Type B pancreatic cell (in vitro differentiated cells): ENCODE results near the gene TOP3A. TPM values are rescaled to one million over a fixed set of nuclear protein-coding genes. Genes with fewer than 3 reads are reported as not detected.

Source experiments
- DNase-seq: peaks from one replicate; pipeline ENCODE4 v3.0.0; 2021; ENCODE audit warnings: mixed read lengths; ENCODE audit not compliant: unreplicated experiment; ENCODE audit errors: extremely low spot score
- H3K27ac Mint-ChIP-seq: 2 replicates; pipeline ENCODE4 v1.8.0; 2021; ENCODE audit warnings: mild to moderate bottlenecking, mixed read lengths
- H3K27me3 Mint-ChIP-seq: 2 replicates; pipeline ENCODE4 v1.8.0; 2021; ENCODE audit warnings: mixed read lengths
- H3K36me3 Mint-ChIP-seq: 2 replicates; pipeline ENCODE4 v1.8.0; 2021; ENCODE audit warnings: mixed read lengths
- H3K4me1 Mint-ChIP-seq: one replicate; pipeline ENCODE4 v1.8.0; 2021; ENCODE audit warnings: mixed read lengths; ENCODE audit not compliant: unreplicated experiment
- H3K4me3 Mint-ChIP-seq: 2 replicates; pipeline ENCODE4 v1.8.0; 2021; ENCODE audit warnings: mild to moderate bottlenecking, mixed read lengths
- H3K9me3 Mint-ChIP-seq: 2 replicates; pipeline ENCODE4 v1.8.0; 2021; ENCODE audit warnings: mixed read lengths
- microRNA-seq: library from miRNA; unstranded; fragments of <30 nt; microRNA quantifications from one replicate; pipeline ENCODE4, GENCODE V29; 2020
- total RNA-seq: library from RNA; stranded (reverse); gene quantifications from 2 replicates; pipeline ENCODE4 v1.2.1, GENCODE V29; 2021; ENCODE audit warnings: low replicate concordance
- TF ChIP-seq, protein P1 (sequence below): fragments of 200-600 bp; sonication (generic); conservative IDR thresholded peaks from 2 replicates; pipeline ENCODE4 v1.5.0; 2021; ENCODE audit warnings: antibody characterized with exemption, mild to moderate bottlenecking

The TOP3A gene
- total RNA-seq, 1 donor from 2014 or later = 70.2 TPM

DNA sequence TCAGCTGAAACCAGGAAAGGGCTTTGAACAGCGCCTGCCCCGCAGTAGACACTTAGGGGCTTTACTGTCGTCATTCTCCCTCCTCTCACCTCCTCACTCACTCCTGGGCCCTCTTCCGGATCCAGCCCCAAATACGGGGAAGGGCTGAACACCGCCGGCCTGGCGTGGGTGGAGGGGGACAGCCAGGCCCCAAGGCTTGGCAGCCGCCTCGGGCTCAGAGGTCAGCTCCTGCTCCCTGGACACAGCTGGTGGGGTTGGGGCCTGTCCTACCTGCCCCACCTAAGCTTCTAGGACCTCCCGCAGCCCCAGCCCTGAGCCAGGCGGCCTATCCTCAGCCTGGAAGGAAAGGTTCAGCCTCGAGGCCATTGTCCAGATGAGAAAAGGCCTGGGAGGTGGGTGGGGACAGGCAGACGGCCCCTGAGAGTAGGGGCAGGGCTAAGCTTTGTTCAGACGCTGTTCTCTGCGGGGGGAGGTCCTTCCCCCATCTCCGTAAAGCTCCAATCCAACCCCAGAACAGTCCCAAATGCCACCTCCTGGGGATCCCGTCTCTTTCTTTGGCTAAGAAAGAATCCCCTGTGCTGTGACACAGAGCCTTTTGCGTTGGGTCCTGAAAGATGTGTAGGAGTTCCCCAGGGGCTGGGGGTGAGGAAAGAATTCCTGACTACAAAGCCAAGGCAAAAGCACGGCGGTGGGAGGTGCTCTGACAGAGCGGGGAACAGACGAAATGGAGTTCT, 90.2 kb downstream of the TOP3A start:
- peak overlapping the region; percentile 92 for H3K4me3 Mint-ChIP-seq
- peaks cover 31% of the 10 kb centered on the region for H3K4me1 Mint-ChIP-seq
- DNase-seq = no peak
- H3K9me3 Mint-ChIP-seq = no peaks in the 10 kb centered on the region
- no peaks in the 10 kb centered on the region for H3K27me3 Mint-ChIP-seq
- TF ChIP-seq, protein P1, sequence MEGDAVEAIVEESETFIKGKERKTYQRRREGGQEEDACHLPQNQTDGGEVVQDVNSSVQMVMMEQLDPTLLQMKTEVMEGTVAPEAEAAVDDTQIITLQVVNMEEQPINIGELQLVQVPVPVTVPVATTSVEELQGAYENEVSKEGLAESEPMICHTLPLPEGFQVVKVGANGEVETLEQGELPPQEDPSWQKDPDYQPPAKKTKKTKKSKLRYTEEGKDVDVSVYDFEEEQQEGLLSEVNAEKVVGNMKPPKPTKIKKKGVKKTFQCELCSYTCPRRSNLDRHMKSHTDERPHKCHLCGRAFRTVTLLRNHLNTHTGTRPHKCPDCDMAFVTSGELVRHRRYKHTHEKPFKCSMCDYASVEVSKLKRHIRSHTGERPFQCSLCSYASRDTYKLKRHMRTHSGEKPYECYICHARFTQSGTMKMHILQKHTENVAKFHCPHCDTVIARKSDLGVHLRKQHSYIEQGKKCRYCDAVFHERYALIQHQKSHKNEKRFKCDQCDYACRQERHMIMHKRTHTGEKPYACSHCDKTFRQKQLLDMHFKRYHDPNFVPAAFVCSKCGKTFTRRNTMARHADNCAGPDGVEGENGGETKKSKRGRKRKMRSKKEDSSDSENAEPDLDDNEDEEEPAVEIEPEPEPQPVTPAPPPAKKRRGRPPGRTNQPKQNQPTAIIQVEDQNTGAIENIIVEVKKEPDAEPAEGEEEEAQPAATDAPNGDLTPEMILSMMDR = no peak
- no peaks in the 10 kb centered on the region for H3K36me3 Mint-ChIP-seq
- H3K27ac Mint-ChIP-seq = peak overlapping the region; percentile 88

DNA sequence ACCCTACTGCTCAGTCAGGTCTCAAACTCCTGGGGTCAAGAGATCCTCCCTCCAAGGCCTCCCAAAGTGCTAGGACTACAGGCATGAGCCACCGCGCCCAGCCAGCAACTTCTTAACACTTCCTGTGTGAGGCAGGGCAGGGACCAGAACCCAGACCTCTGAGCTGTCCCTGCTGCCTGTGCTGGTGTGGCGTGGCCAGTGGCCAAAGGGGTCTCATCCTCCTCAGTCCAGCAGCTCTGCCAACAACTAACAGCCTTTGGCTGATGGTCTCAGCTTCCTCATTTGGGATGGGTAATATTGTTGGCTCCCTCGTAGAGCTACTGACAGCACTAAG, 90.8 kb downstream of the TOP3A start:
- H3K27ac Mint-ChIP-seq = no peak overlapping the region
- no peaks in the 10 kb centered on the region for H3K36me3 Mint-ChIP-seq
- TF ChIP-seq, protein P1 = no peak
- no peak for DNase-seq
- no peaks in the 10 kb centered on the region for H3K27me3 Mint-ChIP-seq
- no peaks in the 10 kb centered on the region for H3K9me3 Mint-ChIP-seq
- H3K4me3 Mint-ChIP-seq = no peak overlapping the region
- peaks cover 28% of the 10 kb centered on the region for H3K4me1 Mint-ChIP-seq

Small RNA genes lying within 50 kb of the gene (microRNA-seq; reads per million reads assigned to microRNA genes)
- not detected for gene MIR6778

Other genes with a start within 250 kb of the TOP3A start
- 34.2 and 35.0 TPM in 2 replicates for gene DRG2, start 227.0 kb downstream of the TOP3A start, total RNA-seq
- 1.8 and 2.2 TPM in 2 replicates for gene MYO15A, start 206.2 kb downstream of the TOP3A start, total RNA-seq
- 79.8 and 88.8 TPM in 2 replicates for gene ALKBH5, start 131.2 kb downstream of the TOP3A start, total RNA-seq
- 35.1 and 61.2 TPM in 2 replicates for gene LLGL1, start 89.4 kb downstream of the TOP3A start, total RNA-seq
- 248 and 320 TPM in 2 replicates for gene FLII, start 56.3 kb downstream of the TOP3A start, total RNA-seq
- 17.9 and 31.2 TPM in 2 replicates for gene MIEF2, start 54.3 kb downstream of the TOP3A start, total RNA-seq
- 20.2 and 26.6 TPM in 2 replicates for gene SMCR8, start 299 bp upstream of the TOP3A start, total RNA-seq
- gene SHMT1, start 48.6 kb upstream of the TOP3A start, total RNA-seq = 17.7 and 30.5 TPM in 2 replicates
- gene EVPLL, start 62.8 kb upstream of the TOP3A start, total RNA-seq = not detected in 2 replicates
- 0.31 and 0.63 TPM in 2 replicates for gene LGALS9C, start 161.8 kb upstream of the TOP3A start, total RNA-seq